Erythroblast (primary cell): ENCODE results near the gene SSR4.

Experiments used
- GATA1 ChIP-seq: IDR thresholded peaks from 2 replicates; pipeline ENCODE4 v1.6.1; 2011; ENCODE audit warnings: low read depth, mild to moderate bottlenecking, control low read depth, low read length, moderate library complexity
- POLR2A ChIP-seq: IDR thresholded peaks from 2 replicates; pipeline ENCODE4 v1.6.1; 2011; ENCODE audit warnings: mild to moderate bottlenecking, low read length

GRCh38 chrX:153821066-153821465, 26.6 kb downstream of the SSR4 start:
- TF ChIP-seq POLR2A (no peak), GATA1 (no peak)
